Ovary (tissue), 9 donors: ENCODE results near the gene ZNFX1. TPM values are rescaled to one million over a fixed set of nuclear protein-coding genes. Genes with fewer than 3 reads are reported as not detected.
"Not testable (repeated sequence)": the region's sequence is repeated elsewhere in the genome, so short reads cannot be mapped to it uniquely, and the experiment has no call there.

ENCODE experiments used
- DNase-seq, 5 donors: peaks; one replicate each; pipeline ENCODE4 v3.0.0-alpha.2; 2019 to 2020
- H3K27ac ChIP-seq, 2 donors: fragments of 200-600 bp; one replicate each; pipeline versions ENCODE4 v1.5.1 to v1.8.0; 2019 to 2022
- H3K27me3 ChIP-seq: fragments of 200-600 bp; one replicate; pipeline ENCODE4 v1.8.0; 2022
- H3K36me3 ChIP-seq: fragments of 200-600 bp; sonication (generic); one replicate; pipeline ENCODE4 v1.5.1; 2019
- H3K4me1 ChIP-seq: one replicate; pipeline ENCODE4 v1.8.1; 2013; ENCODE audit warnings: mild to moderate bottlenecking, moderate library complexity; ENCODE audit not compliant: insufficient read depth
- H3K4me3 ChIP-seq: fragments of 200-600 bp; sonication (generic); one replicate; pipeline ENCODE4 v1.5.1; 2017
- H3K9me3 ChIP-seq, 2 donors: fragments of 200-600 bp in 1 of 2; sonication (generic) in 1 of 2; one replicate each; pipeline versions ENCODE4 v1.5.1 to v1.8.1; 2013 to 2019; ENCODE audit warnings: mild to moderate bottlenecking in 1 of 2, moderate library complexity in 1 of 2
- EP300 ChIP-seq: sonication (generic); formaldehyde crosslinking; IDR thresholded peaks from one replicate; pipeline ENCODE4 v1.6.1; 2017; ENCODE audit warnings: antibody characterized with exemption
- POLR2A ChIP-seq: fragments of 450-650 bp; IDR thresholded peaks from one replicate; pipeline ENCODE4 v1.6.1; 2017; ENCODE audit warnings: antibody characterized with exemption, mild to moderate bottlenecking, moderate library complexity
- WGBS, 3 donors: extraction: QIAGEN DNeasy Blood & Tissue Kit in 1 of 3; methylation state at CpG; one replicate each; pipeline versions ENCODE4 v1.1.5 to v1.1.7; 2013 to 2017; 5-methylcytosine and 5-hydroxymethylcytosine counted together
- intact Hi-C, 4 donors: fragments of 100-400 bp; cut with DNase I; formaldehyde crosslinking; loops; one replicate each; pipeline versions ENCODE4 v1.11.0 to v1.15.1; 2022 to 2023
- polyA plus RNA-seq, 2 donors: library from polyadenylated mRNA; stranded (reverse); fragments of 200-250 nt in 1 of 2; fragments of 350-450 nt in 1 of 2; fragmentation: Illumina TruSeq in 1 of 2; extraction: RNeasy Lipid Tissue Mini Kit (QIAGEN cat#74804) in 1 of 2; gene quantifications; one replicate each; pipeline ENCODE4 v1.2.3, GENCODE V29; 2013 to 2014
- total RNA-seq, 7 donors: library from RNA; depleted of rRNA in 2 of 7; stranded (reverse); fragments of >200 nt in 2 of 7; fragmentation: NEBNext Ultra II Directional in 3 of 7; extraction: Animal tissue kit (Norgen Biotek cat#: 25700) in 3 of 7; gene quantifications; one replicate each; pipeline versions ENCODE4 v1.1.0 to v1.2.4, GENCODE V29; 2016 to 2023
- TF ChIP-seq, protein P1 (sequence below), 3 donors: fragments of 450-650 bp in 2 of 3; fragments of 200-600 bp in 1 of 3; IDR thresholded peaks; one replicate each; pipeline versions ENCODE4 v1.5.1 to v1.8.0; 2016 to 2022; ENCODE audit warnings: antibody characterized with exemption in 3 of 3, mild to moderate bottlenecking in 1 of 3
- donor health status: DM: no; HTN: no; CAD: no; lungs with moderate emphysema.
- donor health status: DM: no; HTN: no; CAD: no.
- donor health status: Bipolar disorder and iron deficiency.
- donor health status: DM: yes; HTN: yes; CAD: no.
- donor health status: DM: no; HTN: no; CAD: no.
- donor health status: DM: yes; HTN: yes; CAD: no.

ZNFX1 gene
- total and polyA plus RNA-seq, 9 donors, result 9.2 to 38.1 (median 23.5) TPM

DNA sequence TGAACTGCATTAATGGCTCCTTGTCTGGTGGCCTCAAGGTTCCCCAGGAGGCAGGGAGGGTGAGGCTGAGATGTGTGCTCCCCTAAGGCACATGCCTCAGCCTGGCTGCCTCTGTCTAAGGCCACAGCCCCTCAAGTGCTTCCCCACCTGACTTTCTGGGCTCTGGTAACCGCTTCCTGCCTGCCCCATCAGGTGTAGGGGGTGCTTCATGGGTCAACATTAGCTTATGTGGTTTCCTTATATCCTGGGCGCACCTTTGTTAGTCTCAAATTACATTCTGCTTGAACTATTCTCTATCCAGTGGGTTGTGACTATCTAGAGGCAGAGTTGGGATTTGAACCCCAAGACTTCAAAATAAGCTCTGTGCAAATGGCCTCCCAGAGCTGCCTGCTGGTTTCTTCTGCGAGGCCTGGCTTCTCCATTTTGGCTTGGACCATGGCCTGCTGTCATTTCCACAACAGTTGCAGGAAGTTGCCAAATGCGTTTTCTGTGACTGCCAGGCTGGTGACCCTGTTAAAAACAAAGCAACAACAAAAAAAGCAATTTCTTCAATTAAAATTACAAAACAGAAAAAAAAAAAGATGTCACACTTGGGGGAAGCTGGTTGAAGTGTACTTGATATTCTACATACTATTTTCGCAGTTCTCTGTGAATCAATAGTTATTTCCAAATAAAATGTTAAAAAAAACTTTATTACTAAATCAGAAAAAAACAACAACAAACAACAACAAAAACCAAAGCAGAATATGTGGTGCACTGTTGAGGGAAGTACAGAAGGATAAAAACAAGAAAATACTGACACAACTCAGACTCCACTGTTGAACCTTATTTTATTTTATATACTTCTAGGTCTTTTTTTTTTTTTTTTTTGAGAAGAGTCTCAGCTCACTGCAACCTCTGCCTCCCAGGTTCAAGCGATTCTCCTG, 20.0 kb upstream of the ZNFX1 start:
- Histone ChIP-seq H3K27ac (no peak overlapping the region), H3K4me1 (no peaks in the 10 kb centered on the region), H3K27me3 (no peaks in the 10 kb centered on the region), H3K9me3 (no peaks in the 10 kb centered on the region), H3K36me3 (no peaks in the 10 kb centered on the region), H3K4me3 (no peak overlapping the region)
- TF ChIP-seq POLR2A, result no peak
- TF ChIP-seq, protein P1, sequence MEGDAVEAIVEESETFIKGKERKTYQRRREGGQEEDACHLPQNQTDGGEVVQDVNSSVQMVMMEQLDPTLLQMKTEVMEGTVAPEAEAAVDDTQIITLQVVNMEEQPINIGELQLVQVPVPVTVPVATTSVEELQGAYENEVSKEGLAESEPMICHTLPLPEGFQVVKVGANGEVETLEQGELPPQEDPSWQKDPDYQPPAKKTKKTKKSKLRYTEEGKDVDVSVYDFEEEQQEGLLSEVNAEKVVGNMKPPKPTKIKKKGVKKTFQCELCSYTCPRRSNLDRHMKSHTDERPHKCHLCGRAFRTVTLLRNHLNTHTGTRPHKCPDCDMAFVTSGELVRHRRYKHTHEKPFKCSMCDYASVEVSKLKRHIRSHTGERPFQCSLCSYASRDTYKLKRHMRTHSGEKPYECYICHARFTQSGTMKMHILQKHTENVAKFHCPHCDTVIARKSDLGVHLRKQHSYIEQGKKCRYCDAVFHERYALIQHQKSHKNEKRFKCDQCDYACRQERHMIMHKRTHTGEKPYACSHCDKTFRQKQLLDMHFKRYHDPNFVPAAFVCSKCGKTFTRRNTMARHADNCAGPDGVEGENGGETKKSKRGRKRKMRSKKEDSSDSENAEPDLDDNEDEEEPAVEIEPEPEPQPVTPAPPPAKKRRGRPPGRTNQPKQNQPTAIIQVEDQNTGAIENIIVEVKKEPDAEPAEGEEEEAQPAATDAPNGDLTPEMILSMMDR (IDR thresholded peaks at IDR 0.05), result no peak
- no peak for TF ChIP-seq EP300
- no peak for DNase-seq
- 89 to 90% (median 89%) methylated on average over 6 of the region's 6 CpGs for WGBS, 3 donors
- intact Hi-C loops, result no loop called here

- H3K4me1 ChIP-seq, DNase-seq, H3K9me3 ChIP-seq, H3K4me3 ChIP-seq, H3K27ac ChIP-seq, H3K36me3 ChIP-seq, intact Hi-C loops, H3K27me3 ChIP-seq: not testable (repeated sequence)
- WGBS, 3 donors, result 62 to 64% (median 63%) methylated on average over 15 to 16 of the region's 16 CpGs
These were observed 16.3 kb upstream of the ZNFX1 start for GRCh38 chr20:49294002-49294654.

DNA sequence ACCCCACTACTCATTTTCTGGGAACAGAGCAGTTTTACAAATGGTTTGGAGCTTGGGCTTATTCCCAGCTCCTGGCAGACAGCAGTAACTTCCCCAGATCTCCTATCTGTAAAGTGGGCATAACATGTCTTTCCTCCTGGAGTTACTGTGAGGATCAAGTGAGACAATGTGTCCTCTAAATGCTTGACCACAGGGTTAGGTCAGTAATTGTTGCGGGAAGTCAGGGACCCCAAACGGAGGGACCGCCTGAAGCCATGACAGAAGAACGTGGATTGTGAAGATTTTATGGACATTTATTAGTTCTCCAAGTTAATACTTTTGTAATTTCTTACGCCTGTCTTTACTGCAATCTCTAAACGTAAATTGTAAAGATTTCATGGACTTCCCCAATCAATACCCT, 15.3 kb upstream of the ZNFX1 start:
- H3K36me3 ChIP-seq, result no peaks in the 10 kb centered on the region
- H3K27me3 ChIP-seq, result no peaks in the 10 kb centered on the region
- no peak for TF ChIP-seq POLR2A
- no peak for TF ChIP-seq EP300
- TF ChIP-seq, protein P1 (IDR thresholded peaks at IDR 0.05), result no peak
- no peaks in the 10 kb centered on the region for H3K9me3 ChIP-seq
- H3K4me1 ChIP-seq, result no peaks in the 10 kb centered on the region
- DNase-seq, result no peak
- intact Hi-C loops, result no loop called here
- WGBS, 3 donors, result 94 to 95% (median 95%) methylated on average over 6 of the region's 6 CpGs
- no peak overlapping the region for H3K4me3 ChIP-seq
- no peak overlapping the region for H3K27ac ChIP-seq

- no peak for TF ChIP-seq EP300
- TF ChIP-seq, protein P1 (IDR thresholded peaks at IDR 0.05), result no peak
- TF ChIP-seq POLR2A, result no peak
These were observed 14.2 kb upstream of the ZNFX1 start for GRCh38 chr20:49292010-49292409.

GRCh38 chr20:49291200-49291599, 13.3 kb upstream of the ZNFX1 start:
- WGBS, 3 donors, result 50 to 79% (median 71%) methylated on average over 1 of the region's 1 CpG
- DNase-seq, result no peak
- H3K4me1 ChIP-seq, result no peaks in the 10 kb centered on the region
- no peaks in the 10 kb centered on the region for H3K36me3 ChIP-seq
- no peak overlapping the region for H3K27ac ChIP-seq
- H3K4me3 ChIP-seq, result no peak overlapping the region
- H3K9me3 ChIP-seq, result peaks cover 4 to 16% of the 10 kb centered on the region in 2 donors
- intact Hi-C loops, result no loop called here
- TF ChIP-seq, protein P1 (IDR thresholded peaks at IDR 0.05), result no peak
- TF ChIP-seq EP300 (no peak), POLR2A (no peak)
- no peaks in the 10 kb centered on the region for H3K27me3 ChIP-seq

More at GRCh38 chr20:49292010-49292409, 14.2 kb upstream of the ZNFX1 start:
- Histone ChIP-seq H3K27ac (no peak overlapping the region), H3K36me3 (no peaks in the 10 kb centered on the region), H3K4me3 (no peak overlapping the region), H3K4me1 (no peaks in the 10 kb centered on the region), H3K9me3 (peaks cover 0 to 8% of the 10 kb centered on the region in 2 donors), H3K27me3 (no peaks in the 10 kb centered on the region)
- no peak for DNase-seq
- intact Hi-C loops, result no loop called here
- 53 to 84% (median 70%) methylated on average over 3 of the region's 3 CpGs for WGBS, 3 donors
